A549 (cell line): ENCODE measurements around the gene TMC5. TPM values are rescaled to one million over a fixed set of nuclear protein-coding genes. Genes with fewer than 3 reads are reported as not detected.
A peak's percentile ranks its signal among the peaks of the same experiment; 100 is the strongest.

Experiments
- ATAC-seq, 2 experiments: fragments of 200-7000 bp in 1 of 2; fragments of >200 bp in 1 of 2; cut with Nextera tagmentation in 1 of 2; cut with Tn5 transposase in 1 of 2; 3 replicates each; pipeline versions ENCODE4 v1.8.0 to v1.9.1; 2018 to 2020; ENCODE audit warnings: mild to moderate bottlenecking in 1 of 2, moderate library complexity in 1 of 2
- CTCF ChIA-PET: fragments of 300-600 bp; sonication (Branson Sonifier 250); formaldehyde crosslinking; extraction: SDS; loops from one replicate; lab custom pipeline; 2021; ENCODE audit warnings: antibody characterized with exemption, inconsistent platforms; lab: Yijun Ruan, JAX
- POLR2A ChIA-PET: fragments of 350-600 bp; formaldehyde crosslinking; extraction: SDS; loops from one replicate; lab custom pipeline; 2021; ENCODE audit warnings: antibody characterized with exemption, inconsistent platforms; lab: Yijun Ruan, JAX
- DNase-seq, 2 experiments: peaks; one replicate each; pipeline versions ENCODE4 v3.0.0 to v3.0.0-alpha.2; 2011 to 2016; ENCODE audit warnings: low read depth in 1 of 2, low spot score in 1 of 2
- FAIRE-seq: peaks from 2 replicates; lab custom pipeline; 2011; peaks lifted over from hg19 to GRCh38; lab: Jason Lieb, UNC
- H3K27ac ChIP-seq, 2 experiments: fragments of >200 bp; sonication (Bioruptor Twin); formaldehyde crosslinking; 3 replicates each; pipeline ENCODE4 v1.5.1; 2016 to 2017
- H3K4me1 ChIP-seq: fragments of >200 bp; sonication (Bioruptor Twin); formaldehyde crosslinking; 3 replicates; pipeline ENCODE4 v1.6.1; 2016
- H3K4me2 ChIP-seq: fragments of >200 bp; sonication (Bioruptor Twin); formaldehyde crosslinking; 3 replicates; pipeline ENCODE4 v1.6.1; 2016
- H3K4me3 ChIP-seq: fragments of >200 bp; sonication (Bioruptor Twin); formaldehyde crosslinking; 3 replicates; pipeline ENCODE4 v1.5.1; 2016
- H3K9me3 ChIP-seq: fragments of >200 bp; sonication (Bioruptor Twin); formaldehyde crosslinking; 3 replicates; pipeline ENCODE4 v1.6.1; 2016
- BCL3 ChIP-seq: fragments of >200 bp; sonication (Bioruptor Twin); formaldehyde crosslinking; IDR thresholded peaks from 3 replicates; pipeline ENCODE4 v1.6.1; 2016
- CEBPB ChIP-seq, 2 experiments: fragments of >200 bp in 1 of 2; sonication (Bioruptor Twin) in 1 of 2; formaldehyde crosslinking in 1 of 2; IDR thresholded peaks; 2 replicates each; pipeline ENCODE4 v1.6.1; 2012 to 2016
- CHD4 ChIP-seq: fragments of 200-600 bp; sonication (generic); IDR thresholded peaks from 2 replicates; pipeline ENCODE4 v1.6.1; 2016; ENCODE audit warnings: antibody characterized with exemption, mild to moderate bottlenecking, borderline replicate concordance
- EHMT2 ChIP-seq: fragments of 200-600 bp; sonication (generic); IDR thresholded peaks from 2 replicates; pipeline ENCODE4 v1.6.1; 2016; ENCODE audit warnings: antibody characterized with exemption, low read depth, mild to moderate bottlenecking, moderate library complexity
- FOXS1 ChIP-seq: fragments of 250-450 bp; sonication (Bioruptor Pico); IDR thresholded peaks from 2 replicates; pipeline ENCODE4 v1.5.0; 2020; ENCODE audit warnings: mild to moderate bottlenecking, moderate library complexity
- HDAC2 ChIP-seq: fragments of 200-600 bp; sonication (generic); IDR thresholded peaks from 2 replicates; pipeline ENCODE4 v1.6.1; 2016
- HOXB13 ChIP-seq: fragments of 250-450 bp; sonication (Bioruptor Pico); IDR thresholded peaks from 2 replicates; pipeline ENCODE4 v1.5.0; 2020; ENCODE audit warnings: low read depth, mild to moderate bottlenecking, moderate library complexity
- JUN ChIP-seq, 2 experiments: fragments of >200 bp; sonication (Bioruptor Twin); formaldehyde crosslinking; IDR thresholded peaks; 2 replicates in 1 of 2; 3 replicates in 1 of 2; pipeline ENCODE4 v1.6.1; 2016 to 2017
- KDM1A ChIP-seq: fragments of 200-600 bp; sonication (generic); IDR thresholded peaks from 2 replicates; pipeline ENCODE4 v1.6.1; 2016; ENCODE audit warnings: low read depth, mild to moderate bottlenecking
- MAZ ChIP-seq: fragments of 150-350 bp; IDR thresholded peaks from 2 replicates; pipeline ENCODE4 v1.6.1; 2014; ENCODE audit warnings: antibody characterized with exemption, low read depth, low read length, borderline replicate concordance
- MYC ChIP-seq: IDR thresholded peaks from 2 replicates; pipeline ENCODE4 v1.6.1; 2012; ENCODE audit warnings: mild to moderate bottlenecking, inconsistent platforms, low read length, improper control_type of control experiment, borderline replicate concordance
- NPAS2 ChIP-seq: fragments of 250-450 bp; sonication (Bioruptor Pico); IDR thresholded peaks from 2 replicates; pipeline ENCODE4 v1.8.0; 2022; ENCODE audit warnings: mild to moderate bottlenecking, moderate library complexity, borderline replicate concordance
- POLR2AphosphoS2 ChIP-seq: conservative IDR thresholded peaks from 2 replicates; pipeline ENCODE4 v1.6.1; 2012; ENCODE audit warnings: low read length, improper control_type of control experiment, inconsistent platforms
- RAD21 ChIP-seq, 2 experiments: fragments of >200 bp in 1 of 2; sonication (Bioruptor Twin) in 1 of 2; formaldehyde crosslinking in 1 of 2; IDR thresholded peaks in 1 of 2; conservative IDR thresholded peaks in 1 of 2; 2 replicates in 1 of 2; 3 replicates in 1 of 2; pipeline ENCODE4 v1.6.1; 2012 to 2018; ENCODE audit warnings: inconsistent platforms in 1 of 2
- RARB ChIP-seq: fragments of 250-450 bp; sonication (Bioruptor Pico); IDR thresholded peaks from 2 replicates; pipeline ENCODE4 v1.8.0; 2021; ENCODE audit warnings: mild to moderate bottlenecking, moderate library complexity
- RCOR1 ChIP-seq: fragments of 150-350 bp; IDR thresholded peaks from 2 replicates; pipeline ENCODE4 v1.6.1; 2014; ENCODE audit warnings: antibody characterized with exemption, low read length, low read depth
- RFX5 ChIP-seq: fragments of 450-650 bp; IDR thresholded peaks from 2 replicates; pipeline ENCODE4 v1.7.1; 2014; ENCODE audit warnings: antibody characterized with exemption, mild to moderate bottlenecking, moderate library complexity
- RNF2 ChIP-seq: fragments of 200-600 bp; sonication (generic); IDR thresholded peaks from 2 replicates; pipeline ENCODE4 v1.6.1; 2016; ENCODE audit warnings: low read depth, mild to moderate bottlenecking, antibody characterized with exemption, moderate library complexity, borderline replicate concordance
- TP53 ChIP-seq: fragments of 250-450 bp; sonication (Bioruptor Pico); IDR thresholded peaks from 2 replicates; pipeline ENCODE4 v1.5.0; 2021; ENCODE audit warnings: mild to moderate bottlenecking, moderate library complexity
- USF2 ChIP-seq: fragments of 450-650 bp; IDR thresholded peaks from 2 replicates; pipeline ENCODE4 v1.6.1; 2014; ENCODE audit warnings: antibody characterized with exemption
- ZNF302 ChIP-seq: fragments of 250-450 bp; sonication (Bioruptor Pico); IDR thresholded peaks from 2 replicates; pipeline ENCODE4 v1.9.0; 2021; ENCODE audit warnings: inconsistent platforms, mild to moderate bottlenecking, moderate library complexity
- ZSCAN20 ChIP-seq: fragments of 250-450 bp; sonication (Bioruptor Pico); IDR thresholded peaks from 2 replicates; pipeline ENCODE4 v1.8.0; 2022; ENCODE audit warnings: mild to moderate bottlenecking, moderate library complexity
- WGBS: methylation state at CpG from one replicate; pipeline ENCODE4 v1.1.6; 2017; ENCODE audit errors: missing lambda C conversion rate; 5-methylcytosine and 5-hydroxymethylcytosine counted together
- polyA plus RNA-seq, 4 experiments: library from polyadenylated mRNA; depleted of rRNA in 3 of 4; stranded (reverse); fragments of >200 nt; fragmentation: RNase III in 1 of 4; extraction: RNeasy Plus Mini Kit Qiagen cat#74134 plus additional on column Dnase treatment in 1 of 4; gene quantifications; 2 replicates in 3 of 4; 3 replicates in 1 of 4; pipeline ENCODE4 v1.2.3, GENCODE V29; 2011 to 2017
- TF ChIP-seq, protein P1 (sequence below): fragments of 250-450 bp; sonication (Bioruptor Pico); IDR thresholded peaks from 2 replicates; pipeline ENCODE4 v1.5.0; 2021; ENCODE audit warnings: mild to moderate bottlenecking, moderate library complexity, borderline replicate concordance
- TF ChIP-seq, protein P2 (sequence below): IDR thresholded peaks from 2 replicates; pipeline ENCODE4 v1.6.1; 2012; ENCODE audit warnings: low read depth, borderline replicate concordance
- TF ChIP-seq, protein P3 (sequence below): fragments of 200-600 bp; sonication (generic); IDR thresholded peaks from 2 replicates; pipeline ENCODE4 v1.6.1; 2016; ENCODE audit warnings: antibody characterized with exemption, mild to moderate bottlenecking, moderate library complexity

TMC5 gene
- polyA plus RNA-seq, 2 of the 4 experiments (the other 2 are of a cell fraction) = 8.3 to 17.1 TPM

- Histone ChIP-seq H3K4me1 (peaks cover 55% of the 10 kb centered on the region), H3K4me3 (no peak overlapping the region), H3K4me2 (no peak overlapping the region), H3K9me3 (peaks cover 11% of the 10 kb centered on the region; the same call in 2 of the 3 replicates), H3K27ac (peak overlapping the region in 1 of 2 experiments; percentile 83; a peak in 4 of 6 replicates)
- TF ChIP-seq RARB (CRISPR knock-in tag) (no peak), NPAS2 (CRISPR knock-in tag) (no peak), KDM1A (peak; percentile 78)
- TF ChIP-seq, protein P1, sequence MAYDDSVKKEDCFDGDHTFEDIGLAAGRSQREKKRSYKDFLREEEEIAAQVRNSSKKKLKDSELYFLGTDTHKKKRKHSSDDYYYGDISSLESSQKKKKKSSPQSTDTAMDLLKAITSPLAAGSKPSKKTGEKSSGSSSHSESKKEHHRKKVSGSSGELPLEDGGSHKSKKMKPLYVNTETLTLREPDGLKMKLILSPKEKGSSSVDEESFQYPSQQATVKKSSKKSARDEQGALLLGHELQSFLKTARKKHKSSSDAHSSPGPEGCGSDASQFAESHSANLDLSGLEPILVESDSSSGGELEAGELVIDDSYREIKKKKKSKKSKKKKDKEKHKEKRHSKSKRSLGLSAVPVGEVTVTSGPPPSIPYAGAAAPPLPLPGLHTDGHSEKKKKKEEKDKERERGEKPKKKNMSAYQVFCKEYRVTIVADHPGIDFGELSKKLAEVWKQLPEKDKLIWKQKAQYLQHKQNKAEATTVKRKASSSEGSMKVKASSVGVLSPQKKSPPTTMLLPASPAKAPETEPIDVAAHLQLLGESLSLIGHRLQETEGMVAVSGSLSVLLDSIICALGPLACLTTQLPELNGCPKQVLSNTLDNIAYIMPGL (CRISPR knock-in tag) = no peak
- 83% methylated on average over 4 of the region's 4 CpGs for WGBS
- ChIA-PET CTCF (interaction anchor here (1.3 to 3.1 kb wide), 4 partner anchors 10 to 85 kb away, joined by 3 to 22 read pairs (median 10); no protein-coding TSS in a partner anchor), POLR2A (no interaction called here)
- FAIRE-seq = no peak
- no peak for ATAC-seq
- no peak for DNase-seq
Observed at GRCh38 chr16:19418200-19418599, 517 bp downstream of the TMC5 start.

DNA sequence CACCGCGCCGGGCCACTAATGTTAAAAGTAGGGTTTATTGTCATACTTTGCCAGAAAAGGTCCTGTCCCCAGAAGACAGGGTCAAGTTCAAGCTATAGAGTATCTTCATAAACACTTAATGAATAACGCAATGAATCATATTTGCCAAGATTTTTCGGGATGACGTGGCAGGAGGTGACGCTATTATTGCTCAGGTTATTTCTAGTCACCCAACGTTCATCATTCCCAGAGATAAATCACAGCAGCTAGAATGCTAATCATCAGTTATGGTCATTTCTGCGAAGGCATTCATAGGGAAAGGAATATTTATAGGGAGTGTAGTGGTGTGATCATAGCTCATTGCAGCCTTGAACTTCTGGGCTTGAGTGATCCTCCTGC lies 2.0 kb downstream of the TMC5 start:
- ChIA-PET POLR2A (interaction anchor here (0.6 to 1.5 kb wide), 5 partner anchors 8 to 26 kb away, joined by 3 to 7 read pairs (median 3); no protein-coding TSS in a partner anchor), CTCF (interaction anchor here (1.0 to 2.6 kb wide), 6 partner anchors 8 to 333 kb away, joined by 3 to 13 read pairs (median 4); no protein-coding TSS in a partner anchor)
- DNase-seq (peak; percentile 91 to 93), ATAC-seq (peak; percentile 88 to 97), FAIRE-seq (peak; percentile 97)
- Histone ChIP-seq H3K9me3 (peaks cover 11% of the 10 kb centered on the region; the same call in 2 of the 3 replicates), H3K4me2 (peak overlapping the region; percentile 62), H3K27ac (peak overlapping the region; percentile 62 to 83), H3K4me1 (peaks cover 46% of the 10 kb centered on the region), H3K4me3 (peak overlapping the region; percentile 31; the same call in 2 of the 3 replicates)
- 1% methylated on average over 9 of the region's 9 CpGs for WGBS
- TF ChIP-seq HDAC2 (no peak), USF2 (no peak), RCOR1 (no peak), RNF2 (no peak), CEBPB (IDR thresholded peaks at IDR 0.05) (peak in 1 of 2 experiments; percentile 85; a peak in 2 of 4 replicates), RAD21 (conservative IDR thresholded peaks at IDR 0.05 in 1 of 2, IDR thresholded peaks at IDR 0.05 in 1 of 2) (peak; percentile 14 to 25; a peak in 1 of 5 replicates), MAZ (no peak), TP53 (no peak), HOXB13 (no peak), ZSCAN20 (CRISPR knock-in tag) (no peak), RFX5 (no peak), RARB (CRISPR knock-in tag) (peak; percentile 55; the same call in 1 of the 2 replicates), KDM1A (no peak), JUN (IDR thresholded peaks at IDR 0.05) (peak; percentile 83 to 86), FOXS1 (no peak), POLR2AphosphoS2 (no peak), BCL3 (peak; percentile 64; the same call in 1 of the 3 replicates), MYC (no peak), EHMT2 (no peak), CHD4 (no peak), ZNF302 (CRISPR knock-in tag) (no peak)
- TF ChIP-seq, protein P2, sequence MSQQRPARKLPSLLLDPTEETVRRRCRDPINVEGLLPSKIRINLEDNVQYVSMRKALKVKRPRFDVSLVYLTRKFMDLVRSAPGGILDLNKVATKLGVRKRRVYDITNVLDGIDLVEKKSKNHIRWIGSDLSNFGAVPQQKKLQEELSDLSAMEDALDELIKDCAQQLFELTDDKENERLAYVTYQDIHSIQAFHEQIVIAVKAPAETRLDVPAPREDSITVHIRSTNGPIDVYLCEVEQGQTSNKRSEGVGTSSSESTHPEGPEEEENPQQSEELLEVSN = no peak
- TF ChIP-seq, protein P1 (CRISPR knock-in tag) = no peak
- TF ChIP-seq, protein P3, sequence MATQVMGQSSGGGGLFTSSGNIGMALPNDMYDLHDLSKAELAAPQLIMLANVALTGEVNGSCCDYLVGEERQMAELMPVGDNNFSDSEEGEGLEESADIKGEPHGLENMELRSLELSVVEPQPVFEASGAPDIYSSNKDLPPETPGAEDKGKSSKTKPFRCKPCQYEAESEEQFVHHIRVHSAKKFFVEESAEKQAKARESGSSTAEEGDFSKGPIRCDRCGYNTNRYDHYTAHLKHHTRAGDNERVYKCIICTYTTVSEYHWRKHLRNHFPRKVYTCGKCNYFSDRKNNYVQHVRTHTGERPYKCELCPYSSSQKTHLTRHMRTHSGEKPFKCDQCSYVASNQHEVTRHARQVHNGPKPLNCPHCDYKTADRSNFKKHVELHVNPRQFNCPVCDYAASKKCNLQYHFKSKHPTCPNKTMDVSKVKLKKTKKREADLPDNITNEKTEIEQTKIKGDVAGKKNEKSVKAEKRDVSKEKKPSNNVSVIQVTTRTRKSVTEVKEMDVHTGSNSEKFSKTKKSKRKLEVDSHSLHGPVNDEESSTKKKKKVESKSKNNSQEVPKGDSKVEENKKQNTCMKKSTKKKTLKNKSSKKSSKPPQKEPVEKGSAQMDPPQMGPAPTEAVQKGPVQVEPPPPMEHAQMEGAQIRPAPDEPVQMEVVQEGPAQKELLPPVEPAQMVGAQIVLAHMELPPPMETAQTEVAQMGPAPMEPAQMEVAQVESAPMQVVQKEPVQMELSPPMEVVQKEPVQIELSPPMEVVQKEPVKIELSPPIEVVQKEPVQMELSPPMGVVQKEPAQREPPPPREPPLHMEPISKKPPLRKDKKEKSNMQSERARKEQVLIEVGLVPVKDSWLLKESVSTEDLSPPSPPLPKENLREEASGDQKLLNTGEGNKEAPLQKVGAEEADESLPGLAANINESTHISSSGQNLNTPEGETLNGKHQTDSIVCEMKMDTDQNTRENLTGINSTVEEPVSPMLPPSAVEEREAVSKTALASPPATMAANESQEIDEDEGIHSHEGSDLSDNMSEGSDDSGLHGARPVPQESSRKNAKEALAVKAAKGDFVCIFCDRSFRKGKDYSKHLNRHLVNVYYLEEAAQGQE = no peak
